ENCODE results near the gene MREG. TPM values are rescaled to one million over a fixed set of nuclear protein-coding genes. Genes with fewer than 3 reads are reported as not detected.

Gene MREG
- total RNA-seq, 4 donors from 2014 or later = 2.9 to 14.6 (median 3.6) TPM

DNA sequence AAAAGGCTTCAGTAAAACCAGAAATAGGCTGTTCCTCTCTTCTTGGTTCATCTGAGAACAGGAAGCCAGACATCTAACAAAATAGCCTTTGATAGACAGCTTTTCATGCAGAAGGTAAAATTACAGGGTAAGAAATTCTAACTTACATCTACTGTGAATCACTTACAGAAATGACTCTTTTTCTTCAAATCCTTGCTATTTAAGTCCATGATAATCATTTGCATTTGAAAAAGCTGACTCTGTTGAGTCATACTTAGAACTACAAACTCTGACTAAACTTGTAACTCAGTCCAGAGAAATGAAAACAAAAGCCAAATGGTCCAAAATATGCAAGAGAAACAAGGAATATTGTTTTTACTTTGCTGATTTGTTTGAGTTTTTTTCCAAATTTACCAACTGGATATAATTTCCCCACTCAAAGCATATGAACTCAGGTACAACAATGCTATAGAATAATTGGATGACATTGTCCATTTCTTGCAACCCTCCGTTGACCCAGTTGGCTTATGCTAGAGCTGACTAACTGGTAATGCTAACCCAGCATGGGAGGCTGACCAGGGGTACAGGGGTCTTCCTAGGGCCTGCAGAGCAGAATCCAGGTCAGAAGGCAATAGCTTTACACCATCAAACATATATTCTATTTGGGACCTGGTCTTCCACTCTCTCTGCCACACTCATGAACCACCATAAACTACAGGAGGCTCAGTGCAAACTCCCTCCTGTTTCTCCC, 18.8 kb upstream of the MREG start:
- Histone ChIP-seq H3K4me1 (peaks cover 0 to 6% (median 0%) of the 10 kb centered on the region in 4 donors), H3K4me3 (no peak overlapping the region), H3K27ac (peak overlapping the region in 1 of 4 donors; percentile 21), H3K9me3 (no peaks in the 10 kb centered on the region), H3K36me3 (peaks cover 0 to 28% (median 0%) of the 10 kb centered on the region in 3 donors), H3K27me3 (no peaks in the 10 kb centered on the region)
- TF ChIP-seq POLR2A (IDR thresholded peaks at IDR 0.05) (no peak), EP300 (IDR thresholded peaks at IDR 0.05) (no peak)
- TF ChIP-seq, protein P1, sequence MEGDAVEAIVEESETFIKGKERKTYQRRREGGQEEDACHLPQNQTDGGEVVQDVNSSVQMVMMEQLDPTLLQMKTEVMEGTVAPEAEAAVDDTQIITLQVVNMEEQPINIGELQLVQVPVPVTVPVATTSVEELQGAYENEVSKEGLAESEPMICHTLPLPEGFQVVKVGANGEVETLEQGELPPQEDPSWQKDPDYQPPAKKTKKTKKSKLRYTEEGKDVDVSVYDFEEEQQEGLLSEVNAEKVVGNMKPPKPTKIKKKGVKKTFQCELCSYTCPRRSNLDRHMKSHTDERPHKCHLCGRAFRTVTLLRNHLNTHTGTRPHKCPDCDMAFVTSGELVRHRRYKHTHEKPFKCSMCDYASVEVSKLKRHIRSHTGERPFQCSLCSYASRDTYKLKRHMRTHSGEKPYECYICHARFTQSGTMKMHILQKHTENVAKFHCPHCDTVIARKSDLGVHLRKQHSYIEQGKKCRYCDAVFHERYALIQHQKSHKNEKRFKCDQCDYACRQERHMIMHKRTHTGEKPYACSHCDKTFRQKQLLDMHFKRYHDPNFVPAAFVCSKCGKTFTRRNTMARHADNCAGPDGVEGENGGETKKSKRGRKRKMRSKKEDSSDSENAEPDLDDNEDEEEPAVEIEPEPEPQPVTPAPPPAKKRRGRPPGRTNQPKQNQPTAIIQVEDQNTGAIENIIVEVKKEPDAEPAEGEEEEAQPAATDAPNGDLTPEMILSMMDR (IDR thresholded peaks at IDR 0.05) = no peak
- no peak for DNase-seq (ENCODE audit: low spot score in 2 of 2)
- 77 to 100% methylated on average over 1 of the region's 1 CpG for WGBS, 2 donors

DNA sequence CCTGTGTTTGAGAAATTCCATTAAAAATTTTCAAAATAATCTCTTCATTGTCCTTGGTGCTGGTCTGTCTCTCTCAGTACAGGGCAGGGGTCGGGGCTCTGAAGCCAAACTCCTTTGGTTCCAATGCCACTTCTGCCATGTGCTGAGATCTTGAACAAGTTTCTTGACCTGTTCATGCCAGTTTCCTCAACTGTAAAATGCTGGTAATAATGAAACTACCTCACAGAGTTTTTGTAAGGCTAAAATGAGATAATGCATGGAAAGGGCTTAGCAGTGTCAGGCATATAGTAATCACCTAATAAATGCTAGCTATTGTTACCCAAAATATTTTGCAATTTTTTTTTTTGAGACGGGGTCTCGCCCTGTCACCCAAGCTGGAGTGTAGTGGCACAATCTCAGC, 16.9 kb upstream of the MREG start:
- 96 to 97% methylated on average over 3 of the region's 3 CpGs for WGBS, 2 donors
- Histone ChIP-seq H3K9me3 (no peaks in the 10 kb centered on the region), H3K36me3 (peaks cover 0 to 12% (median 0%) of the 10 kb centered on the region in 3 donors), H3K4me3 (no peak overlapping the region), H3K4me1 (peaks cover 0 to 6% (median 0%) of the 10 kb centered on the region in 4 donors), H3K27ac (no peak overlapping the region), H3K27me3 (no peaks in the 10 kb centered on the region)
- no peak for TF ChIP-seq EP300 (IDR thresholded peaks at IDR 0.05)
- TF ChIP-seq POLR2A (IDR thresholded peaks at IDR 0.05) = no peak
- TF ChIP-seq, protein P1 (IDR thresholded peaks at IDR 0.05) = no peak
- no peak for DNase-seq (ENCODE audit: low spot score in 2 of 2)

DNA sequence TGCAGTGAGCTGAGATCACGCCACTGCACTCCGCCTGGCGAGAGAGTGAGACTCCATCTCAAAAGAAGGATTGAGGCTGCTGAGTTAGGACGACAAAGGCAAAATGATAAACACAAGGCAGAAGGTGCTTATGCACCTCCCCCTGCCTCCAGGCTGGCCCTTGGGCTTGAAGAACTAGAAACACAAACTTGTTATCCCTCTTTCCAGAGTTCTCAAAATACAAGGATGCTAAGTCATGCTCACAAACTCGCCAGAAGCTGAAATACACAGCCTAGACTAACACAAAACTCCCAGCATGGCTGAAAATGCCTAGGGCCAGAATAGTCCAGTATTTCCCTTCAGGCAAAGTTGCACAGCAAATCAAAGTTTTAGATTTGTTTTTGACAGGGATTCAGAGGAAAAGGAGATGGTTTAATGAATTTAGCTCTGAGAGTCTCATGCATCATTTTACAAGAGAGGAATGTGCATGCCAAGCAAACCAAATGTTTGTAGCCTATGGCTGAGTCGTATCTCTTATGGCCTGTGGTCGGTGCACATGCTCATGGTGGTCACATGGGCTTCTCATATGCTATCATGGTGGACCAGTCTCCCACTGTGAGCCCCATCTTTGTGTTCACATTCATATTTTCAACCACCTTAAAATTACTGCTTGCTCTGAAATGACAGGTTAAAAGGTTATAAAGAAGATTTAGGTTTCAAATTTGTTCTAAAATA, 16.2 kb upstream of the MREG start:
- TF ChIP-seq EP300 (IDR thresholded peaks at IDR 0.05) (no peak), POLR2A (IDR thresholded peaks at IDR 0.05) (no peak)
- TF ChIP-seq, protein P1 (IDR thresholded peaks at IDR 0.05) = no peak
- WGBS, 2 donors = 90 to 94% methylated on average over 7 of the region's 7 CpGs
- no peaks in the 10 kb centered on the region for H3K27me3 ChIP-seq
- no peak overlapping the region for H3K27ac ChIP-seq
- H3K4me1 ChIP-seq = peaks cover 0 to 6% (median 0%) of the 10 kb centered on the region in 4 donors
- no peak overlapping the region for H3K4me3 ChIP-seq
- H3K9me3 ChIP-seq = no peaks in the 10 kb centered on the region
- H3K36me3 ChIP-seq = peaks cover 0 to 12% (median 0%) of the 10 kb centered on the region in 3 donors
- no peak for DNase-seq (ENCODE audit: low spot score in 2 of 2)

DNA sequence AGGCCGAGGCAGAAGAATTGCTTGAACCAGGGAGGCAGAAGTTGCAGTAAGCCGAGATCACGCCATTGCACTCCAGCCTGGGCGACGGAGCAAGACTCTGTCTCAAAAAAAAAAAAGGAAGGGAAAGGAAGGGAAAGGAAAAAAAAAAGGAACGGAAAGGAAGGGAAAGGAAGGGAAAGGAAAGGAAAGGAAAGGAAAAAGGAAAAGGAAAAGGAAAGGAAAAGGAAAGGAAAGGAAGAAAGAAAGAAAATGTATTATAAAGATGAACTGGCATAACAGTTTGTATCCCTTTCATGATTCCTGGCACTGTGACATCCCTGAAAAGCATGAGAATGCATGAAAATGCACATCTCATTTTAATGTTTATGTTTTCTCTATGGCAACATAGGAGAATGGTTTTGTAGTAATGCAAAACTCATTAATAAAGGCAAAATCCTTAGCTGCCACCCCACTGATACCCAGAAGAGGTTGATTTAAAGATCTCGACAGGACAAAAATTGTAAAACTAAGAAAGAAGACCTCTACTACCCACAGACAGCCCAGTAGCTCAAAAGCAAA, 11.5 kb upstream of the MREG start:
- Histone ChIP-seq H3K4me1 (no peaks in the 10 kb centered on the region), H3K9me3 (no peaks in the 10 kb centered on the region), H3K27me3 (no peaks in the 10 kb centered on the region), H3K36me3 (peaks cover 0 to 17% (median 0%) of the 10 kb centered on the region in 3 donors), H3K27ac (no peak overlapping the region), H3K4me3 (no peak overlapping the region)
- 94 to 97% methylated on average over 7 of the region's 7 CpGs for WGBS, 2 donors
- no peak for DNase-seq (ENCODE audit: low spot score in 2 of 2)
- TF ChIP-seq POLR2A (IDR thresholded peaks at IDR 0.05) = no peak
- no peak for TF ChIP-seq EP300 (IDR thresholded peaks at IDR 0.05)
- TF ChIP-seq, protein P1 (IDR thresholded peaks at IDR 0.05) = no peak
